HCT116 (cell line): ENCODE data around the gene RPL18.
A peak's percentile ranks its signal among the peaks of the same experiment; 100 is the strongest.

Source experiments
- CEBPB ChIP-seq: IDR thresholded peaks from 2 replicates; pipeline ENCODE4 v1.6.1; 2012; ENCODE audit warnings: low read depth
- ELF1 ChIP-seq: IDR thresholded peaks from 2 replicates; pipeline ENCODE4 v1.6.1; 2012; ENCODE audit warnings: low read depth, borderline replicate concordance
- EZH2 ChIP-seq: fragments of 200-600 bp; sonication (generic); IDR thresholded peaks from 2 replicates; pipeline ENCODE4 v1.6.1; 2017; ENCODE audit warnings: antibody characterized with exemption, mixed run types
- POLR2A ChIP-seq: IDR thresholded peaks from 2 replicates; pipeline ENCODE4 v1.7.0; 2011; ENCODE audit warnings: borderline replicate concordance; ENCODE audit not compliant: insufficient read depth, insufficient read length; ENCODE audit errors: extremely low read depth
- POLR2AphosphoS5 ChIP-seq: IDR thresholded peaks from 2 replicates; pipeline ENCODE4 v1.6.1; 2011; ENCODE audit warnings: mild to moderate bottlenecking, low read depth, low read length, moderate library complexity
- RAD21 ChIP-seq: IDR thresholded peaks from 2 replicates; pipeline ENCODE4 v1.6.1; 2012; ENCODE audit warnings: low read depth, mild to moderate bottlenecking
- TF ChIP-seq, protein P1 (sequence below): IDR thresholded peaks from 2 replicates; pipeline ENCODE4 v1.6.1; 2011; ENCODE audit warnings: mild to moderate bottlenecking, low read length, moderate library complexity; ENCODE audit not compliant: insufficient replicate concordance; ENCODE audit errors: extremely low read depth
- TF ChIP-seq, protein P2 (sequence below), 3 experiments: fragments of 200-600 bp in 1 of 3; sonication (generic) in 1 of 3; IDR thresholded peaks in 2 of 3; conservative IDR thresholded peaks in 1 of 3; 2 replicates each; pipeline ENCODE4 v1.5.1; 2012 to 2017; ENCODE audit warnings: low read depth in 2 of 3, low read length in 2 of 3, antibody characterized with exemption in 1 of 3, borderline replicate concordance in 1 of 3, control low read depth in 1 of 3, mild to moderate bottlenecking in 1 of 3, mixed read lengths in 1 of 3, mixed run types in 1 of 3, moderate library complexity in 1 of 3; ENCODE audit not compliant: insufficient read depth in 1 of 3
- TF ChIP-seq, protein P3 (sequence below): IDR thresholded peaks from 2 replicates; pipeline ENCODE4 v1.6.1; 2012
- TF ChIP-seq, protein P4 (sequence below): IDR thresholded peaks from 2 replicates; pipeline ENCODE4 v1.6.1; 2012; ENCODE audit warnings: low read depth
- TF ChIP-seq, protein P5 (sequence below): IDR thresholded peaks from 2 replicates; pipeline ENCODE4 v1.6.1; 2012

DNA sequence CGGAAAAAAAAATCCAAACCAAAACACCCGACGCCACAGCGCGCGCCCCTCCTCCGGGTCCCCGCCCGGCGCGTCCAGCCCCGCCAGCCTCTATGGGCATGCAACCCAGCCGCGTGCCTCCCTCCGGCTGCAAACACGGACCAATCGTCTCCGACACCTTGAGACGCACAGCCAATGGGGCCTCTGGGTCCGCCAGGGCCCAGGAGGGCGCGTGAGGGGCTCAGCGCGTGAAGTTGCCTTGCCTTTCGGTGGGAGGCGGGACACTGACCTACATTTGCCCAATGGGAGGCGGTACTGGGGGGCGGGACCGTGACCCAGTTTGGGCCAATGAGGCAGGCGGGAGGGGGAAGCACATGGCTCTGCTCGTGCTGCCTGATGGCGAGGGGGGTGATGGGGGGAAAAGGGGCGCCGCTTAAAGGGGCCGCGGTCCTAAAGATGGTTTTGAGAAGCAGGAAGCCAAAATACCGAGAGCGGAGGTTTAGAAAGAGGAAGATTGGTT, 18.5 kb upstream of the RPL18 start:
- TF ChIP-seq, protein P1, sequence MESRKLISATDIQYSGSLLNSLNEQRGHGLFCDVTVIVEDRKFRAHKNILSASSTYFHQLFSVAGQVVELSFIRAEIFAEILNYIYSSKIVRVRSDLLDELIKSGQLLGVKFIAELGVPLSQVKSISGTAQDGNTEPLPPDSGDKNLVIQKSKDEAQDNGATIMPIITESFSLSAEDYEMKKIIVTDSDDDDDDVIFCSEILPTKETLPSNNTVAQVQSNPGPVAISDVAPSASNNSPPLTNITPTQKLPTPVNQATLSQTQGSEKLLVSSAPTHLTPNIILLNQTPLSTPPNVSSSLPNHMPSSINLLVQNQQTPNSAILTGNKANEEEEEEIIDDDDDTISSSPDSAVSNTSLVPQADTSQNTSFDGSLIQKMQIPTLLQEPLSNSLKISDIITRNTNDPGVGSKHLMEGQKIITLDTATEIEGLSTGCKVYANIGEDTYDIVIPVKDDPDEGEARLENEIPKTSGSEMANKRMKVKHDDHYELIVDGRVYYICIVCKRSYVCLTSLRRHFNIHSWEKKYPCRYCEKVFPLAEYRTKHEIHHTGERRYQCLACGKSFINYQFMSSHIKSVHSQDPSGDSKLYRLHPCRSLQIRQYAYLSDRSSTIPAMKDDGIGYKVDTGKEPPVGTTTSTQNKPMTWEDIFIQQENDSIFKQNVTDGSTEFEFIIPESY = peak; percentile 4
- TF ChIP-seq POLR2AphosphoS5 (peak; percentile 13), POLR2A (no peak), ELF1 (no peak), EZH2 (no peak), CEBPB (no peak), RAD21 (no peak)
- TF ChIP-seq, protein P2, sequence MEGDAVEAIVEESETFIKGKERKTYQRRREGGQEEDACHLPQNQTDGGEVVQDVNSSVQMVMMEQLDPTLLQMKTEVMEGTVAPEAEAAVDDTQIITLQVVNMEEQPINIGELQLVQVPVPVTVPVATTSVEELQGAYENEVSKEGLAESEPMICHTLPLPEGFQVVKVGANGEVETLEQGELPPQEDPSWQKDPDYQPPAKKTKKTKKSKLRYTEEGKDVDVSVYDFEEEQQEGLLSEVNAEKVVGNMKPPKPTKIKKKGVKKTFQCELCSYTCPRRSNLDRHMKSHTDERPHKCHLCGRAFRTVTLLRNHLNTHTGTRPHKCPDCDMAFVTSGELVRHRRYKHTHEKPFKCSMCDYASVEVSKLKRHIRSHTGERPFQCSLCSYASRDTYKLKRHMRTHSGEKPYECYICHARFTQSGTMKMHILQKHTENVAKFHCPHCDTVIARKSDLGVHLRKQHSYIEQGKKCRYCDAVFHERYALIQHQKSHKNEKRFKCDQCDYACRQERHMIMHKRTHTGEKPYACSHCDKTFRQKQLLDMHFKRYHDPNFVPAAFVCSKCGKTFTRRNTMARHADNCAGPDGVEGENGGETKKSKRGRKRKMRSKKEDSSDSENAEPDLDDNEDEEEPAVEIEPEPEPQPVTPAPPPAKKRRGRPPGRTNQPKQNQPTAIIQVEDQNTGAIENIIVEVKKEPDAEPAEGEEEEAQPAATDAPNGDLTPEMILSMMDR (IDR thresholded peaks at IDR 0.05 in 2 of 3, conservative IDR thresholded peaks at IDR 0.05 in 1 of 3; ENCODE audit: borderline replicate concordance in 1 of 3, insufficient read depth in 1 of 3, low read depth in 2 of 3, low read length in 2 of 3) = no peak
- TF ChIP-seq, protein P3, sequence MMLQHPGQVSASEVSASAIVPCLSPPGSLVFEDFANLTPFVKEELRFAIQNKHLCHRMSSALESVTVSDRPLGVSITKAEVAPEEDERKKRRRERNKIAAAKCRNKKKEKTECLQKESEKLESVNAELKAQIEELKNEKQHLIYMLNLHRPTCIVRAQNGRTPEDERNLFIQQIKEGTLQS = no peak
- TF ChIP-seq, protein P4, sequence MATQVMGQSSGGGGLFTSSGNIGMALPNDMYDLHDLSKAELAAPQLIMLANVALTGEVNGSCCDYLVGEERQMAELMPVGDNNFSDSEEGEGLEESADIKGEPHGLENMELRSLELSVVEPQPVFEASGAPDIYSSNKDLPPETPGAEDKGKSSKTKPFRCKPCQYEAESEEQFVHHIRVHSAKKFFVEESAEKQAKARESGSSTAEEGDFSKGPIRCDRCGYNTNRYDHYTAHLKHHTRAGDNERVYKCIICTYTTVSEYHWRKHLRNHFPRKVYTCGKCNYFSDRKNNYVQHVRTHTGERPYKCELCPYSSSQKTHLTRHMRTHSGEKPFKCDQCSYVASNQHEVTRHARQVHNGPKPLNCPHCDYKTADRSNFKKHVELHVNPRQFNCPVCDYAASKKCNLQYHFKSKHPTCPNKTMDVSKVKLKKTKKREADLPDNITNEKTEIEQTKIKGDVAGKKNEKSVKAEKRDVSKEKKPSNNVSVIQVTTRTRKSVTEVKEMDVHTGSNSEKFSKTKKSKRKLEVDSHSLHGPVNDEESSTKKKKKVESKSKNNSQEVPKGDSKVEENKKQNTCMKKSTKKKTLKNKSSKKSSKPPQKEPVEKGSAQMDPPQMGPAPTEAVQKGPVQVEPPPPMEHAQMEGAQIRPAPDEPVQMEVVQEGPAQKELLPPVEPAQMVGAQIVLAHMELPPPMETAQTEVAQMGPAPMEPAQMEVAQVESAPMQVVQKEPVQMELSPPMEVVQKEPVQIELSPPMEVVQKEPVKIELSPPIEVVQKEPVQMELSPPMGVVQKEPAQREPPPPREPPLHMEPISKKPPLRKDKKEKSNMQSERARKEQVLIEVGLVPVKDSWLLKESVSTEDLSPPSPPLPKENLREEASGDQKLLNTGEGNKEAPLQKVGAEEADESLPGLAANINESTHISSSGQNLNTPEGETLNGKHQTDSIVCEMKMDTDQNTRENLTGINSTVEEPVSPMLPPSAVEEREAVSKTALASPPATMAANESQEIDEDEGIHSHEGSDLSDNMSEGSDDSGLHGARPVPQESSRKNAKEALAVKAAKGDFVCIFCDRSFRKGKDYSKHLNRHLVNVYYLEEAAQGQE = no peak
- TF ChIP-seq, protein P5, sequence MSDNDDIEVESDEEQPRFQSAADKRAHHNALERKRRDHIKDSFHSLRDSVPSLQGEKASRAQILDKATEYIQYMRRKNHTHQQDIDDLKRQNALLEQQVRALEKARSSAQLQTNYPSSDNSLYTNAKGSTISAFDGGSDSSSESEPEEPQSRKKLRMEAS = no peak
